HepG2 (cell line): ENCODE results near the gene UPF3B. TPM values are rescaled to one million over a fixed set of nuclear protein-coding genes. Genes with fewer than 3 reads are reported as not detected.

ENCODE experiments used
- BATF2 ChIP-seq: sonication (generic); formaldehyde crosslinking; IDR thresholded peaks from 2 replicates; pipeline ENCODE4 v1.8.0; 2022; ENCODE audit warnings: mild to moderate bottlenecking, missing genetic modification reagents, moderate library complexity
- GLMP ChIP-seq: sonication (generic); formaldehyde crosslinking; IDR thresholded peaks from 2 replicates; pipeline ENCODE4 v1.9.0; 2021; ENCODE audit warnings: missing genetic modification reagents, mild to moderate bottlenecking, borderline replicate concordance
- MED8 ChIP-seq: sonication (generic); formaldehyde crosslinking; IDR thresholded peaks from 2 replicates; pipeline ENCODE4 v1.8.1; 2023; ENCODE audit warnings: mild to moderate bottlenecking, missing genetic modification reagents; ENCODE audit not compliant: insufficient replicate concordance
- NFRKB ChIP-seq: fragments of 450-650 bp; IDR thresholded peaks from 2 replicates; pipeline ENCODE4 v1.6.1; 2017
- NR2F1 ChIP-seq, 2 experiments: fragments of 450-650 bp in 1 of 2; formaldehyde crosslinking in 1 of 2; IDR thresholded peaks; 2 replicates each; pipeline versions ENCODE4 v1.5.0 to v1.6.1; 2016 to 2020; ENCODE audit warnings: mild to moderate bottlenecking in 1 of 2, missing compliant biosample characterization in 1 of 2, missing genetic modification reagents in 1 of 2, moderate library complexity in 1 of 2
- PHF21A ChIP-seq: sonication (generic); formaldehyde crosslinking; IDR thresholded peaks from 2 replicates; pipeline ENCODE4 v1.5.0; 2020; ENCODE audit warnings: mild to moderate bottlenecking, missing genetic modification reagents
- PHF5A ChIP-seq: IDR thresholded peaks from one replicate; pipeline ENCODE4 v1.6.1; 2018; ENCODE audit warnings: low read depth, missing genetic modification reagents; ENCODE audit not compliant: unreplicated experiment
- POLR2A ChIP-seq, 2 experiments: IDR thresholded peaks; 2 replicates each; pipeline ENCODE4 v1.6.1; 2011; ENCODE audit warnings: low read depth in 2 of 2, low read length in 2 of 2, mild to moderate bottlenecking in 1 of 2, moderate library complexity in 1 of 2; ENCODE audit not compliant: insufficient read depth in 1 of 2
- PTBP1 ChIP-seq: fragments of 200-400 bp; formaldehyde crosslinking; IDR thresholded peaks from 2 replicates; pipeline ENCODE4 v1.6.1; 2018; ENCODE audit warnings: low read length, low read depth; ENCODE audit not compliant: poor library complexity, severe bottlenecking
- TFAP4 ChIP-seq: sonication (generic); IDR thresholded peaks from 2 replicates; pipeline ENCODE4 v1.6.1; 2016; ENCODE audit warnings: low read depth, borderline replicate concordance
- TSC22D2 ChIP-seq: sonication (generic); formaldehyde crosslinking; IDR thresholded peaks from 2 replicates; pipeline ENCODE4 v1.5.1; 2020; ENCODE audit warnings: missing genetic modification reagents, mild to moderate bottlenecking, borderline replicate concordance
- ZBTB33 ChIP-seq: sonication (generic); formaldehyde crosslinking; IDR thresholded peaks from 2 replicates; pipeline ENCODE4 v1.4.0; 2020; ENCODE audit warnings: missing genetic modification reagents
- ZBTB37 ChIP-seq: sonication (generic); formaldehyde crosslinking; IDR thresholded peaks from 2 replicates; pipeline ENCODE4 v1.4.0; 2020; ENCODE audit warnings: mild to moderate bottlenecking, missing genetic modification reagents
- ZBTB38 ChIP-seq: sonication (generic); formaldehyde crosslinking; IDR thresholded peaks from 2 replicates; pipeline ENCODE4 v1.5.1; 2020; ENCODE audit warnings: mild to moderate bottlenecking, missing genetic modification reagents
- ZNF280B ChIP-seq: sonication (generic); formaldehyde crosslinking; IDR thresholded peaks from 2 replicates; pipeline ENCODE4 v1.5.0; 2020; ENCODE audit warnings: missing genetic modification reagents, mild to moderate bottlenecking, borderline replicate concordance
- ZNF496 ChIP-seq: sonication (generic); formaldehyde crosslinking; IDR thresholded peaks from 2 replicates; pipeline ENCODE4 v1.8.1; 2023; ENCODE audit warnings: mild to moderate bottlenecking, moderate library complexity, missing genetic modification reagents; ENCODE audit not compliant: insufficient replicate concordance
- ZNF652 ChIP-seq: IDR thresholded peaks from 2 replicates; pipeline ENCODE4 v1.6.1; 2016; ENCODE audit warnings: low read depth, borderline replicate concordance
- ZNF749 ChIP-seq: sonication (generic); formaldehyde crosslinking; IDR thresholded peaks from 2 replicates; pipeline ENCODE4 v1.8.0; 2022; ENCODE audit warnings: mild to moderate bottlenecking, missing genetic modification reagents, moderate library complexity, borderline replicate concordance
- ZNF770 ChIP-seq: sonication (generic); formaldehyde crosslinking; IDR thresholded peaks from 2 replicates; pipeline ENCODE4 v1.5.0; 2020; ENCODE audit warnings: mild to moderate bottlenecking, missing genetic modification reagents
- polyA plus RNA-seq, 8 experiments: library from polyadenylated mRNA; depleted of rRNA in 3 of 8; stranded (reverse) in 7 of 8; unstranded in 1 of 8; fragments of >200 nt; fragmentation: Illumina TruSeq in 4 of 8; extraction: Trizol in 4 of 8; gene quantifications; 2 replicates each; pipeline versions ENCODE4 v1.2.1 to v1.2.3, GENCODE V29; 2011 to 2016; ENCODE audit warnings: low read depth in 4 of 8, missing spikeins in 1 of 8, mixed read lengths in 1 of 8; ENCODE audit not compliant: insufficient read depth in 1 of 8
- total RNA-seq, 5 experiments: library from RNA; depleted of rRNA; stranded (reverse); fragments of >200 nt; fragmentation: Illumina TruSeq; extraction: Trizol; gene quantifications; 2 replicates each; pipeline ENCODE4 v1.2.3, GENCODE V29; 2016; ENCODE audit warnings: low read depth in 1 of 5

The UPF3B gene
- total and polyA plus RNA-seq, 2 of the 13 experiments (the other 11 are each of a cell fraction or from before 2014, with no cell fraction given) = 5.2 to 7.2 TPM

- TF ChIP-seq ZBTB33 (CRISPR knock-in tag) (no peak), ZBTB38 (CRISPR knock-in tag) (no peak), POLR2A (IDR thresholded peaks at IDR 0.05; ENCODE audit: insufficient read depth in 1 of 2, low read depth in 2 of 2, low read length in 2 of 2) (no peak), PTBP1 (no peak), ZNF770 (CRISPR knock-in tag) (no peak), TSC22D2 (CRISPR knock-in tag) (no peak), ZNF652 (no peak), ZNF749 (CRISPR knock-in tag) (no peak), MED8 (CRISPR knock-in tag) (no peak), NR2F1 (CRISPR knock-in tag; IDR thresholded peaks at IDR 0.05) (0 out of 4 replicates have a peak, but pooled peaks of 1 of the 2 experiments have one; percentile 29), TFAP4 (no peak), PHF5A (CRISPR knock-in tag) (no peak), NFRKB (no peak), GLMP (CRISPR knock-in tag) (no peak), BATF2 (CRISPR knock-in tag) (no peak), ZNF496 (CRISPR knock-in tag) (no peak), ZNF280B (CRISPR knock-in tag) (no peak), ZBTB37 (CRISPR knock-in tag) (no peak), PHF21A (CRISPR knock-in tag) (no peak)
These were observed 26.3 kb downstream of the UPF3B start (continued) for GRCh38 chrX:119826399-119826959.
